ENCODE measurements around the gene TRPM8.

The TRPM8 gene

DNA sequence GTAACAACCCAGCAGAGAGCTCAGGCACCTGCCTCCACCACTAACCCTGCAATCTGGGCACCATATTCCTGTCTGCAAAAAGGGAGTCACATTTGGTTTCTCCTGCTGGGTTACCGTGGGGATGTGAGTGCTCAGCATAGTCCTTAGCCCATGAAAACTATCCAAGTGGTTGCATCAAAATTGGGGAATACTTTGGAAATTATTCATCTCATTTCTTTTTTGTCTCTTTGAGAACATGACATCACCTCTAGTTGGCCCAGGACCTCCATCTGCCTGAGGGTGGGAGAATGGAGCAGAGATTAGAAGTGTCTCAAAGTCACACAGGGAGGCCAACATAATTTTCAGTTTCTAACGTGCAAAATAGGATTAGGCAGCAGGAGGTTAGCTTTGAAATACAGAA, 114.0 kb downstream of the TRPM8 start:
- TF ChIP-seq FOXP2 (optimal IDR thresholded peaks at IDR 0.05; ENCODE audit: borderline replicate concordance, extremely low read depth, extremely low read length, insufficient read depth) (no peak), SIN3A (IDR thresholded peaks at IDR 0.05; ENCODE audit: borderline replicate concordance, insufficient read depth, low read length) (no peak)

DNA sequence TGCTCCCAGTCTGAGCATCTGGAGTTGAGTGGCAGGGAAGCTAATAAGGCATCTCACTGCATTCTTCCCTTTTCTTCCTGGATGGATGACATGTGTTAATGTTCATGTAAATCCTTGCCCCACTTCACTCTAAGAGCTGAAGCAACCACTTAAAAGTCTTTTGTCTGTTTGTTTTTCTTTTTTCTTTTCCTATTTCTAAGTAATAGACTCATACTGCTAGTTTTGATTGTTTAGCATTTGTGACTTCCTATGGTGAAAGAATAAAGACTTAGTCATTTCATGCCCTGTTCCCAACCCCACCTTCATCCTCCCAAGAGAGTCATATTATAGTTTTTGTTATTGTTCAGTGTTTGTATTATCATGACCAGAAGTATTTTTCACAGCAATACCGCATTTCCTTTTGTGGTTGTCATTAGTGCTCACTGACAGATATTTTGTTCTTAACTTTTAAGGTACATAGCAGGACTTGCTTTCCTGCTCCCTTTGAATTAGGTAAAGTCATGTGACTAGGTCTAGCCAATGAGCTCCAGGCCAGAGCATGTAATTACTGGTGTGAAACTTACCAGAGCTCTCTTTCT, 115.2 kb downstream of the TRPM8 start:
- TF ChIP-seq TAF1 (IDR thresholded peaks at IDR 0.05; ENCODE audit: borderline replicate concordance, insufficient read depth, low read length) (no peak), POLR2AphosphoS5 (IDR thresholded peaks at IDR 0.05; ENCODE audit: low read depth, low read length) (no peak), FOXP2 (optimal IDR thresholded peaks at IDR 0.05; ENCODE audit: borderline replicate concordance, extremely low read depth, extremely low read length, insufficient read depth) (no peak), SIN3A (IDR thresholded peaks at IDR 0.05; ENCODE audit: borderline replicate concordance, insufficient read depth, low read length) (no peak)
- TF ChIP-seq, protein P1, sequence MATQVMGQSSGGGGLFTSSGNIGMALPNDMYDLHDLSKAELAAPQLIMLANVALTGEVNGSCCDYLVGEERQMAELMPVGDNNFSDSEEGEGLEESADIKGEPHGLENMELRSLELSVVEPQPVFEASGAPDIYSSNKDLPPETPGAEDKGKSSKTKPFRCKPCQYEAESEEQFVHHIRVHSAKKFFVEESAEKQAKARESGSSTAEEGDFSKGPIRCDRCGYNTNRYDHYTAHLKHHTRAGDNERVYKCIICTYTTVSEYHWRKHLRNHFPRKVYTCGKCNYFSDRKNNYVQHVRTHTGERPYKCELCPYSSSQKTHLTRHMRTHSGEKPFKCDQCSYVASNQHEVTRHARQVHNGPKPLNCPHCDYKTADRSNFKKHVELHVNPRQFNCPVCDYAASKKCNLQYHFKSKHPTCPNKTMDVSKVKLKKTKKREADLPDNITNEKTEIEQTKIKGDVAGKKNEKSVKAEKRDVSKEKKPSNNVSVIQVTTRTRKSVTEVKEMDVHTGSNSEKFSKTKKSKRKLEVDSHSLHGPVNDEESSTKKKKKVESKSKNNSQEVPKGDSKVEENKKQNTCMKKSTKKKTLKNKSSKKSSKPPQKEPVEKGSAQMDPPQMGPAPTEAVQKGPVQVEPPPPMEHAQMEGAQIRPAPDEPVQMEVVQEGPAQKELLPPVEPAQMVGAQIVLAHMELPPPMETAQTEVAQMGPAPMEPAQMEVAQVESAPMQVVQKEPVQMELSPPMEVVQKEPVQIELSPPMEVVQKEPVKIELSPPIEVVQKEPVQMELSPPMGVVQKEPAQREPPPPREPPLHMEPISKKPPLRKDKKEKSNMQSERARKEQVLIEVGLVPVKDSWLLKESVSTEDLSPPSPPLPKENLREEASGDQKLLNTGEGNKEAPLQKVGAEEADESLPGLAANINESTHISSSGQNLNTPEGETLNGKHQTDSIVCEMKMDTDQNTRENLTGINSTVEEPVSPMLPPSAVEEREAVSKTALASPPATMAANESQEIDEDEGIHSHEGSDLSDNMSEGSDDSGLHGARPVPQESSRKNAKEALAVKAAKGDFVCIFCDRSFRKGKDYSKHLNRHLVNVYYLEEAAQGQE (IDR thresholded peaks at IDR 0.05; ENCODE audit: insufficient read depth in 1 of 2, low read depth in 2 of 2, low read length in 2 of 2) = no peak

DNA sequence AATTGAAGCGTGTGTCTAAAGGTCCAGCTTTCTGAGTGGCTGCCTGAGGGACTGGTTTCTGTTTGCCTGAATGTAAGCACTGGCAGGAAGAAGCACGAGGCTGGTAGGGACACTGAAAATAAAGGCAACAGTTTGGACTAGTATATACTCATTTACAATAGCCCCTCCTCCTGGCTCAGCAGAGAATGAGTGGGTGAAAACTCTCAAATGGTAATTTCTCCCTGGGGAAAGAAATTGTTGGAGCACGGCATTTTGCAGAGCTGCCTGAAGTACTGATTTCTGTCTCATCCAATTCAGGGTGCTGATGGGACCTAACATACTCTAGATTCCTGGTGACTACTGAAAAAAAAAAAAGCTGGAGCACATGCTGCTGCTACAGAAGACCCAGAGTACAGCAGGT, 116.0 kb downstream of the TRPM8 start:
- TF ChIP-seq SIN3A (IDR thresholded peaks at IDR 0.05; ENCODE audit: borderline replicate concordance, insufficient read depth, low read length) = no peak
- TF ChIP-seq FOXP2 (optimal IDR thresholded peaks at IDR 0.05; ENCODE audit: borderline replicate concordance, extremely low read depth, extremely low read length, insufficient read depth) = no peak
- TF ChIP-seq, protein P1 (IDR thresholded peaks at IDR 0.05; ENCODE audit: insufficient read depth in 1 of 2, low read depth in 2 of 2, low read length in 2 of 2) = no peak
- no peak for TF ChIP-seq TAF1 (IDR thresholded peaks at IDR 0.05; ENCODE audit: borderline replicate concordance, insufficient read depth, low read length)
- TF ChIP-seq POLR2AphosphoS5 (IDR thresholded peaks at IDR 0.05; ENCODE audit: low read depth, low read length) = no peak

DNA sequence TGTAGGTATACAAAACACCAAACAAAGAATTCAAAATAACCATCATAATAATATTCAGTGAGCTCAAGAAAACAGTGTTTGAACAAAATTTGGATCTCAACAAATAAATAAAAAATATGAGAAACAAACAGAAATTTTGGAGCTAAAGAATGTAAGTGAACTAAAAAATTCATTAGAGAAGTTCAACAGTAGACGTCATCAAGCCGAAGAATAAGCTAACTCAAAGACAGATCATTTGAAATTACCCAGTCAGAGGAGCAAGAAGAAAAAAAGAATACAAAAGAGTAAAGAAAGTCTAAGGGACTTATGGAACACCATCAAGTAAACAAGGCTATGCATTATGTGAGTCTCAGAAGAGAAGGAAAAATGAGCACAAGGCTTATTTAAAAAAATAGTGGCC, 116.7 kb downstream of the TRPM8 start:
- TF ChIP-seq, protein P1 (IDR thresholded peaks at IDR 0.05; ENCODE audit: insufficient read depth in 1 of 2, low read depth in 2 of 2, low read length in 2 of 2) = no peak
- TF ChIP-seq FOXP2 (optimal IDR thresholded peaks at IDR 0.05; ENCODE audit: borderline replicate concordance, extremely low read depth, extremely low read length, insufficient read depth) (no peak), SIN3A (IDR thresholded peaks at IDR 0.05; ENCODE audit: borderline replicate concordance, insufficient read depth, low read length) (no peak), POLR2AphosphoS5 (IDR thresholded peaks at IDR 0.05; ENCODE audit: low read depth, low read length) (no peak), TAF1 (IDR thresholded peaks at IDR 0.05; ENCODE audit: borderline replicate concordance, insufficient read depth, low read length) (no peak)

DNA sequence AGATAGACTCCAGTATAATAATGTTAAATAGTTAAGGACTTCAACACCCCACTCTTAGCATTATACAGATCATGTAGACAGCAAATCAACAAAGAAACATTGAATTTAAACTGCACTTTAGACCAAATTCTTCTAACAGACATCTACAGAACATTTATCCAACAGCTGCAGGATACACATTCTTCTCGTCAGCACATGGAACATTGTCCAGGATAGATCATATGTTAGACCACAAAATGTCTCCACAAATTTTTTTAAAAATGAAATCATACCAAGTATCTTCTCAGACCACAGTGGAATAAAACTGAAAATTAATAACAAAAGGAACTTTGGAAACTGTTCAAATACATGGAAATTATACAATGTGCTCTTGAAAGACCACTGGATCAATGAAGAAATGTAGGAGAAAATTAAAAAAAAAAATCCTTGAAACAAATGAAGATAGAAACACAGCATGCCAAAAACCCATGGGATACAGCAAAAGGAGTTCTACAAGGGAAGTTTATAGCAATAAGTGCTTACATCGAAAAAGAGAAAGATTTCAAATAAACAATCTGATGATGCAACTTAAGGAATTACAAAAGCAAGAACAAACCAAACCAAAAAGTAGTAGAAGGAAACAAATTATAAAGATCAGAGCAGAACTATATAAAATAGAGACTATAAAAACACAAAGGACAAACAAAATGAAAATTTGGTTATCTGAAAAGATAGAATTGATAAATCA, 121.1 kb downstream of the TRPM8 start:
- TF ChIP-seq POLR2AphosphoS5 (IDR thresholded peaks at IDR 0.05; ENCODE audit: low read depth, low read length) (no peak), SIN3A (IDR thresholded peaks at IDR 0.05; ENCODE audit: borderline replicate concordance, insufficient read depth, low read length) (no peak), FOXP2 (optimal IDR thresholded peaks at IDR 0.05; ENCODE audit: borderline replicate concordance, extremely low read depth, extremely low read length, insufficient read depth) (no peak), TAF1 (IDR thresholded peaks at IDR 0.05; ENCODE audit: borderline replicate concordance, insufficient read depth, low read length) (no peak)
- TF ChIP-seq, protein P1 (IDR thresholded peaks at IDR 0.05; ENCODE audit: insufficient read depth in 1 of 2, low read depth in 2 of 2, low read length in 2 of 2) = no peak

Data from PFSK-1 (cell line).